H1 (cell line): Measurements from ENCODE around the gene FAM219A. TPM values are rescaled to one million over a fixed set of nuclear protein-coding genes. Genes with fewer than 3 reads are reported as not detected.

Experiments used
- CTCF ChIA-PET: fragments of 300-600 bp; sonication (Branson Sonifier 250); formaldehyde crosslinking; loops from one replicate; lab custom pipeline; 2021; ENCODE audit not compliant: partially characterized antibody; lab: Charles Lee
- POLR2A ChIA-PET: fragments of 300-600 bp; sonication (Branson Sonifier 250); formaldehyde crosslinking; loops from one replicate; lab custom pipeline; 2021; ENCODE audit warnings: inconsistent platforms; ENCODE audit not compliant: partially characterized antibody; lab: Charles Lee
- DNase-seq, 2 experiments: peaks; one replicate each; pipeline versions ENCODE4 v3.0.0 to v3.0.0-alpha.2; 2010 to 2022; ENCODE audit warnings: low spot score in 2 of 2, low read depth in 1 of 2, mixed read lengths in 1 of 2
- FAIRE-seq: peaks from 2 replicates; lab custom pipeline; 2011; peaks lifted over from hg19 to GRCh38; lab: Jason Lieb, UNC
- H2AFZ ChIP-seq: 2 replicates; pipeline ENCODE4 v1.8.1; 2012; ENCODE audit warnings: low read length, inconsistent platforms
- H2AK5ac ChIP-seq: 2 replicates; pipeline ENCODE4 v1.6.1; 2013; ENCODE audit warnings: low read depth, low read length
- H2BK120ac ChIP-seq: replicated peaks from 2 replicates; pipeline ENCODE3; 2013; ENCODE audit warnings: low read depth, low read length, inconsistent platforms
- H2BK12ac ChIP-seq: 2 replicates; pipeline ENCODE4 v1.6.1; 2013; ENCODE audit warnings: low read depth, low read length
- H2BK15ac ChIP-seq: 2 replicates; pipeline ENCODE4 v1.6.1; 2013; ENCODE audit warnings: low read length
- H2BK20ac ChIP-seq: 2 replicates; pipeline ENCODE4 v1.6.1; 2013; ENCODE audit warnings: low read length
- H2BK5ac ChIP-seq: 2 replicates; pipeline ENCODE4 v1.6.1; 2013; ENCODE audit warnings: low read depth, low read length
- H3K14ac ChIP-seq: 2 replicates; pipeline ENCODE4 v1.6.1; 2013; ENCODE audit warnings: inconsistent platforms; ENCODE audit not compliant: insufficient read length
- H3K18ac ChIP-seq: 2 replicates; pipeline ENCODE4 v1.6.1; 2013; ENCODE audit warnings: low read length; ENCODE audit errors: extremely low read depth
- H3K23ac ChIP-seq: 2 replicates; pipeline ENCODE4 v1.6.1; 2013; ENCODE audit warnings: inconsistent platforms; ENCODE audit not compliant: insufficient read length
- H3K23me2 ChIP-seq: 2 replicates; pipeline ENCODE4 v1.6.1; 2013; ENCODE audit warnings: low read depth, low read length
- H3K27ac ChIP-seq: 2 replicates; pipeline ENCODE4 v1.6.1; 2011; ENCODE audit warnings: low read depth, low read length, inconsistent platforms
- H3K27me3 ChIP-seq, 4 experiments: replicated peaks in 1 of 4; 1 replicate in 1 of 4; 2 replicates in 3 of 4; pipeline versions ENCODE4 v1.6.1 to v1.8.1; 2011 to 2013; ENCODE audit warnings: low read length in 3 of 4, mild to moderate bottlenecking in 3 of 4, inconsistent platforms in 2 of 4, mixed read lengths in 2 of 4, moderate library complexity in 1 of 4; ENCODE audit not compliant: control insufficient read depth in 3 of 4, insufficient read depth in 3 of 4; ENCODE audit errors: extremely low read depth in 1 of 4
- H3K36me3 ChIP-seq, 4 experiments: 2 replicates each; pipeline versions ENCODE4 v1.6.1 to v1.8.1; 2011 to 2013; ENCODE audit warnings: mild to moderate bottlenecking in 4 of 4, low read length in 3 of 4, moderate library complexity in 2 of 4, control low read depth in 1 of 4, inconsistent platforms in 1 of 4; ENCODE audit not compliant: insufficient read depth in 4 of 4, control insufficient read depth in 2 of 4
- H3K4ac ChIP-seq: replicated peaks from 2 replicates; pipeline ENCODE3; 2013; ENCODE audit warnings: low read length, low read depth, mixed read lengths, inconsistent platforms; ENCODE audit not compliant: insufficient read length
- H3K4me1 ChIP-seq, 4 experiments: replicated peaks in 1 of 4; 1 replicate in 1 of 4; 2 replicates in 3 of 4; pipeline versions ENCODE4 v1.6.1 to v1.8.1; 2011 to 2013; ENCODE audit warnings: low read length in 3 of 4, inconsistent platforms in 2 of 4, mixed read lengths in 1 of 4; ENCODE audit not compliant: insufficient read depth in 4 of 4, control insufficient read depth in 3 of 4
- H3K4me2 ChIP-seq, 2 experiments: 2 replicates each; pipeline versions ENCODE4 v1.6.1 to v1.8.1; 2011 to 2013; ENCODE audit warnings: low read depth in 2 of 2, low read length in 2 of 2, control low read depth in 1 of 2, inconsistent platforms in 1 of 2, mild to moderate bottlenecking in 1 of 2; ENCODE audit not compliant: insufficient read depth in 1 of 2
- H3K4me3 ChIP-seq, 4 experiments: fragments of 200-600, 300-600 bp in 1 of 4; sonication (generic), shearing (Covaris generic), sonication (Bioruptor Twin) in 1 of 4; 2 replicates each; pipeline versions ENCODE4 v1.5.1 to v1.8.1; 2011 to 2016; ENCODE audit warnings: low read length in 4 of 4, low read depth in 3 of 4, control low read depth in 2 of 4, inconsistent platforms in 2 of 4, mild to moderate bottlenecking in 2 of 4, mixed read lengths in 1 of 4, moderate library complexity in 1 of 4; ENCODE audit not compliant: insufficient read depth in 2 of 4; ENCODE audit errors: extremely low read depth in 1 of 4
- H3K56ac ChIP-seq: replicated peaks from 2 replicates; pipeline ENCODE3; 2013; ENCODE audit warnings: low read depth, mild to moderate bottlenecking, mixed read lengths, low read length, inconsistent platforms; ENCODE audit not compliant: insufficient read length
- H3K79me1 ChIP-seq: 2 replicates; pipeline ENCODE4 v1.6.1; 2013; ENCODE audit warnings: low read depth, low read length, control low read depth
- H3K79me2 ChIP-seq, 2 experiments: 2 replicates each; pipeline versions ENCODE4 v1.6.1 to v1.8.1; 2012 to 2013; ENCODE audit warnings: low read length in 2 of 2, mild to moderate bottlenecking in 2 of 2, inconsistent platforms in 1 of 2; ENCODE audit not compliant: insufficient read depth in 2 of 2, control insufficient read depth in 1 of 2
- H3K9ac ChIP-seq, 4 experiments: replicated peaks in 1 of 4; 1 replicate in 1 of 4; 2 replicates in 3 of 4; pipeline versions ENCODE4 v1.6.1 to v1.8.1; 2011 to 2013; ENCODE audit warnings: low read depth in 3 of 4, low read length in 3 of 4, control low read depth in 2 of 4, mild to moderate bottlenecking in 2 of 4, moderate library complexity in 2 of 4, inconsistent platforms in 1 of 4; ENCODE audit errors: extremely low read depth in 1 of 4
- H3K9me3 ChIP-seq, 2 experiments: 2 replicates each; pipeline versions ENCODE4 v1.6.1 to v1.8.1; 2012 to 2013; ENCODE audit warnings: mild to moderate bottlenecking in 2 of 2, moderate library complexity in 2 of 2, control low read depth in 1 of 2, inconsistent platforms in 1 of 2, low read depth in 1 of 2, low read length in 1 of 2, mixed read lengths in 1 of 2; ENCODE audit not compliant: insufficient read depth in 2 of 2
- H4K20me1 ChIP-seq, 2 experiments: replicated peaks in 1 of 2; 2 replicates each; pipeline versions ENCODE3 to v1.8.1; 2011 to 2013; ENCODE audit warnings: inconsistent platforms in 2 of 2, low read length in 2 of 2, mild to moderate bottlenecking in 1 of 2; ENCODE audit not compliant: insufficient read depth in 2 of 2, control insufficient read depth in 1 of 2
- H4K5ac ChIP-seq: 2 replicates; pipeline ENCODE4 v1.6.1; 2013; ENCODE audit warnings: low read length, low read depth, mixed read lengths, inconsistent platforms; ENCODE audit not compliant: insufficient read length
- H4K8ac ChIP-seq: 2 replicates; pipeline ENCODE4 v1.8.0; 2013; ENCODE audit warnings: mild to moderate bottlenecking, moderate library complexity, low read length, inconsistent platforms; ENCODE audit not compliant: insufficient read depth; ENCODE audit errors: extremely low read depth
- H4K91ac ChIP-seq: replicated peaks from 2 replicates; pipeline ENCODE3; 2013; ENCODE audit warnings: low read length, mixed read lengths, inconsistent platforms; ENCODE audit not compliant: insufficient read length
- BACH1 ChIP-seq: IDR thresholded peaks from 2 replicates; pipeline ENCODE4 v1.6.1; 2012; ENCODE audit warnings: low read length, improper control_type of control experiment
- CBX5 ChIP-seq: fragments of 300-800, 300-1000 bp; sonication (generic); IDR thresholded peaks from 2 replicates; pipeline ENCODE4 v1.7.1; 2016; ENCODE audit warnings: antibody characterized with exemption, low read length, low read depth
- CHD1 ChIP-seq: IDR thresholded peaks from 2 replicates; pipeline ENCODE4 v1.6.1; 2012; ENCODE audit warnings: low read depth, low read length, improper control_type of control experiment
- JUND ChIP-seq: IDR thresholded peaks from 2 replicates; pipeline ENCODE4 v1.6.1; 2011; ENCODE audit warnings: mild to moderate bottlenecking, improper control_type of control experiment, low read length
- KDM4A ChIP-seq: IDR thresholded peaks from one replicate; pipeline ENCODE4 v1.7.1; 2012; ENCODE audit warnings: low read depth, mild to moderate bottlenecking, moderate library complexity, low read length, inconsistent platforms; ENCODE audit not compliant: severe bottlenecking
- MAFK ChIP-seq: IDR thresholded peaks from 2 replicates; pipeline ENCODE4 v1.6.1; 2012; ENCODE audit warnings: low read depth, mild to moderate bottlenecking, improper control_type of control experiment, low read length
- RXRA ChIP-seq: IDR thresholded peaks from 2 replicates; pipeline ENCODE4 v1.6.1; 2011; ENCODE audit warnings: low read depth, mild to moderate bottlenecking, low read length, moderate library complexity; ENCODE audit not compliant: insufficient read depth
- SAP30 ChIP-seq: fragments of 300-600 bp; sonication (generic); IDR thresholded peaks from 2 replicates; pipeline ENCODE4 v1.7.1; 2012; ENCODE audit warnings: low read length, moderate library complexity, mild to moderate bottlenecking, inconsistent platforms; ENCODE audit not compliant: insufficient read depth, insufficient replicate concordance
- TBP ChIP-seq: IDR thresholded peaks from 2 replicates; pipeline ENCODE4 v1.6.1; 2011; ENCODE audit warnings: low read depth, low read length, improper control_type of control experiment
- WGBS, 2 experiments: shearing (Covaris generic) in 1 of 2; methylation state at CpG; one replicate each; pipeline versions ENCODE4 v1.1.6 to v1.1.7; 2013 to 2015; ENCODE audit warnings: low lambda C conversion rate in 2 of 2, mixed read lengths in 2 of 2, inconsistent platforms in 1 of 2, low coverage in 1 of 2, missing lambda C conversion rate in 1 of 2; ENCODE audit not compliant: insufficient replicate concordance in 2 of 2, insufficient coverage in 1 of 2, insufficient read length in 1 of 2; ENCODE audit errors: extremely low coverage in 1 of 2, missing lambda C conversion rate in 1 of 2; 5-methylcytosine and 5-hydroxymethylcytosine counted together
- polyA plus RNA-seq, 7 experiments: library from polyadenylated mRNA; depleted of rRNA in 3 of 7; stranded (reverse) in 5 of 7; unstranded in 2 of 7; fragments of >200 nt in 5 of 7; fragments of 200-250 nt in 2 of 7; gene quantifications; 1 replicate in 5 of 7; 2 replicates in 1 of 7; 4 replicates in 1 of 7; pipeline versions ENCODE4 v1.2.1 to v1.2.3, GENCODE V29; 2011 to 2013; ENCODE audit warnings: missing spikeins in 2 of 7, mixed read lengths in 2 of 7
- total RNA-seq: library from RNA; stranded (reverse); fragmentation: NEBNext Ultra II Directional; extraction: Animal tissue kit (Norgen Biotek cat#: 25700); gene quantifications from 2 replicates; pipeline ENCODE4 v1.2.1, GENCODE V29; 2021

The FAM219A gene
- total and polyA plus RNA-seq, 2 of the 8 experiments (the other 6 are each of a cell fraction or from before 2014, with no cell fraction given) = 7.7 to 10.4 TPM

DNA sequence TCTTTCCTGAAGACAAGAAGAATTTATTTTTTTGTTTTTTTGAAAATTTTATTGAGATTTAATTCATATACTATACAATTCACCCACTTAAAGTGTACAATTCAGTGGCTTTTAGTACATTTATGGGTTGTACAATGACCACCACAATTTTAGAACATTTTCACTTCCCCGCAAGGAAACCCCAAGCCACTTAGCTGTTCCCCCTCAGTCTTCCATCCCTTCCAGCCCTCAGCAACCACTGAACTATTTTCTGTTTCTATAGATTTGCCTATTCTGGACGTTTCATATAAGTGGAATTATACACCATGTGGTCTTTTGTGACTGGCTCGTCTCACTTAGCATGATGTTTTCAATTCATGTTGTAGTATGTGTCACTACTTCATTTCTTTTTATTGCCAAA, 28.2 kb upstream of the FAM219A start:
- Histone ChIP-seq H3K79me1 (no peaks in the 10 kb centered on the region), H4K91ac (no peak overlapping the region), H3K79me2 (no peaks in the 10 kb centered on the region), H3K36me3 (no peaks in the 10 kb centered on the region), H2BK12ac (no peak overlapping the region), H2BK15ac (no peak overlapping the region), H2BK20ac (no peak overlapping the region), H3K27ac (no peak overlapping the region), H3K14ac (no peak overlapping the region), H3K9me3 (peaks cover 0 to 3% of the 10 kb centered on the region in 2 experiments; a peak in 1 of 4 replicates), H3K4me2 (no peak overlapping the region), H2AK5ac (no peak overlapping the region), H3K4ac (no peak overlapping the region), H2AFZ (no peak overlapping the region), H4K20me1 (no peaks in the 10 kb centered on the region), H3K27me3 (no peaks in the 10 kb centered on the region), H3K9ac (no peak overlapping the region), H2BK120ac (no peak overlapping the region), H3K18ac (no peak overlapping the region), H3K23me2 (no peaks in the 10 kb centered on the region), H3K4me1 (no peaks in the 10 kb centered on the region), H3K23ac (no peak overlapping the region), H3K4me3 (no peak overlapping the region), H2BK5ac (no peak overlapping the region), H4K5ac (no peak overlapping the region), H4K8ac (no peak overlapping the region), H3K56ac (no peak overlapping the region)
- TF ChIP-seq BACH1 (no peak), SAP30 (no peak), MAFK (no peak), TBP (no peak), JUND (no peak), CHD1 (no peak), CBX5 (no peak), KDM4A (no peak), RXRA (no peak)
- CTCF ChIA-PET = interaction anchor here (1.4 to 2.6 kb wide), 2 partner anchors 9 to 14 kb away, joined by 4 to 14 read pairs; no protein-coding TSS in a partner anchor
- 84% methylated on average over 3 of the region's 3 CpGs; no CpG with 5 or more reads in 1 of the 2 experiments for WGBS, 2 experiments
- no peak for DNase-seq
- FAIRE-seq = no peak
- POLR2A ChIA-PET = no interaction called here
